Body of pancreas (tissue), 4 donors: Measurements from ENCODE around the gene DBN1.

ENCODE experiments used
- POLR2A ChIP-seq, 3 donors: fragments of 450-650 bp; IDR thresholded peaks; one replicate each; pipeline ENCODE4 v1.6.1; 2016; ENCODE audit warnings: antibody characterized with exemption in 3 of 3, mild to moderate bottlenecking in 2 of 3
- TF ChIP-seq, protein P1 (sequence below), 7 experiments: fragments of 450-650 bp in 4 of 7; fragments of 200-600 bp in 3 of 7; sonication (generic) in 3 of 7; IDR thresholded peaks; one replicate each; pipeline ENCODE4 v1.5.1; 2016 to 2019; ENCODE audit warnings: antibody characterized with exemption in 7 of 7

DNA sequence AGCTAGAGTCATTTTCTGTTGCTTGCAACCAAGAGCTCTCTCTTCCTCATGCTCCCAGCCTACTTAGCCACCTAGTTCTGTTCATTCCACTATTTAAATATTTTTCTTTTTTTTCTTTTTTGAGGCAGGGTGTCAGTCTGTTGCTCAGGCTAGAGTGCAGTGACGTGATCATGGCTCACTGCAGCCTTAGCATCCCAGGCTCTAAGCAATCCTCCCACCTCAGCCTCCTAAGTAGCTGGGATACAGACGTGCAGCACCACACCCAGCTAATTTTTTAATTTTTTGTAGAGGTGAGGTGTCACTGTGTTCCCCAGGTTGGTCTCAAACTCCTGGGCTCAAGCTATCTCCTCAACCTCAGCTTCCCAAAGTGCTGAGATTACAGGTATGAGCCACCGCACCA is 59.0 kb downstream of the DBN1 start:
- TF ChIP-seq, protein P1, sequence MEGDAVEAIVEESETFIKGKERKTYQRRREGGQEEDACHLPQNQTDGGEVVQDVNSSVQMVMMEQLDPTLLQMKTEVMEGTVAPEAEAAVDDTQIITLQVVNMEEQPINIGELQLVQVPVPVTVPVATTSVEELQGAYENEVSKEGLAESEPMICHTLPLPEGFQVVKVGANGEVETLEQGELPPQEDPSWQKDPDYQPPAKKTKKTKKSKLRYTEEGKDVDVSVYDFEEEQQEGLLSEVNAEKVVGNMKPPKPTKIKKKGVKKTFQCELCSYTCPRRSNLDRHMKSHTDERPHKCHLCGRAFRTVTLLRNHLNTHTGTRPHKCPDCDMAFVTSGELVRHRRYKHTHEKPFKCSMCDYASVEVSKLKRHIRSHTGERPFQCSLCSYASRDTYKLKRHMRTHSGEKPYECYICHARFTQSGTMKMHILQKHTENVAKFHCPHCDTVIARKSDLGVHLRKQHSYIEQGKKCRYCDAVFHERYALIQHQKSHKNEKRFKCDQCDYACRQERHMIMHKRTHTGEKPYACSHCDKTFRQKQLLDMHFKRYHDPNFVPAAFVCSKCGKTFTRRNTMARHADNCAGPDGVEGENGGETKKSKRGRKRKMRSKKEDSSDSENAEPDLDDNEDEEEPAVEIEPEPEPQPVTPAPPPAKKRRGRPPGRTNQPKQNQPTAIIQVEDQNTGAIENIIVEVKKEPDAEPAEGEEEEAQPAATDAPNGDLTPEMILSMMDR (IDR thresholded peaks at IDR 0.05), result no peak
- TF ChIP-seq POLR2A (IDR thresholded peaks at IDR 0.05), result no peak
